GM18951 (cell line): ENCODE data around the gene ABI1.

Experiments used
- POLR2A ChIP-seq: IDR thresholded peaks from 4 replicates; pipeline ENCODE4 v1.6.1; 2011; ENCODE audit warnings: mild to moderate bottlenecking; ENCODE audit not compliant: insufficient read length, insufficient read depth; ENCODE audit errors: extremely low read depth
- in situ Hi-C: fragments of 300-500 bp; cut with MboI; formaldehyde crosslinking; loops from one replicate; pipeline ENCODE4 v1.12.0; 2022; ENCODE audit warnings: low sequenced_read_pairs, mixed read lengths, inconsistent platforms; ENCODE audit not compliant: unreplicated experiment

Gene ABI1

GRCh38 chr10:26806557-26806956, 54.2 kb downstream of the ABI1 start:
- no peak for TF ChIP-seq POLR2A
- in situ Hi-C loops, result no loop called here

GRCh38 chr10:26805567-26806245, 55.1 kb downstream of the ABI1 start:
- no peak for TF ChIP-seq POLR2A
- in situ Hi-C loops, result no loop called here

GRCh38 chr10:26804418-26805393, 56.1 kb downstream of the ABI1 start:
- TF ChIP-seq POLR2A, result no peak

GRCh38 chr10:26803849-26804248, 56.9 kb downstream of the ABI1 start:
- in situ Hi-C loops, result no loop called here
- TF ChIP-seq POLR2A, result no peak

More at GRCh38 chr10:26804418-26805393, 56.1 kb downstream of the ABI1 start:
- in situ Hi-C loops, result no loop called here

- no peak for TF ChIP-seq POLR2A
Observed at GRCh38 chr10:26802527-26802926, 58.2 kb downstream of the ABI1 start.

GRCh38 chr10:26801831-26802230, 58.9 kb downstream of the ABI1 start:
- in situ Hi-C loops, result no loop called here
- TF ChIP-seq POLR2A, result no peak

More at GRCh38 chr10:26802527-26802926, 58.2 kb downstream of the ABI1 start:
- in situ Hi-C loops, result no loop called here

- in situ Hi-C loops, result no loop called here
- TF ChIP-seq POLR2A, result no peak
Observed at GRCh38 chr10:26801274-26801673, 59.5 kb downstream of the ABI1 start.

- in situ Hi-C loops, result no loop called here
- TF ChIP-seq POLR2A, result no peak
Observed at GRCh38 chr10:26800468-26800867, 60.3 kb downstream of the ABI1 start.

- no peak for TF ChIP-seq POLR2A
- in situ Hi-C loops, result no loop called here
Observed at GRCh38 chr10:26799342-26799741, 61.4 kb downstream of the ABI1 start.

- in situ Hi-C loops, result no loop called here
- TF ChIP-seq POLR2A, result no peak
Observed at GRCh38 chr10:26798298-26798697, 62.5 kb downstream of the ABI1 start.

- no peak for TF ChIP-seq POLR2A
- in situ Hi-C loops, result no loop called here
Observed at GRCh38 chr10:26797340-26797739, 63.4 kb downstream of the ABI1 start.

- no peak for TF ChIP-seq POLR2A
- in situ Hi-C loops, result no loop called here
Observed at GRCh38 chr10:26792758-26793495, 67.8 kb downstream of the ABI1 start.
